ENCODE data around the gene UBE2E2.

Gene UBE2E2

GRCh38 chr3:23283625-23284024 lies 80.5 kb downstream of the UBE2E2 start:
- TF ChIP-seq CTCF (IDR thresholded peaks at IDR 0.05; ENCODE audit: insufficient read depth, missing control alignments) = no peak
- FAIRE-seq (no peak), DNase-seq (ENCODE audit: insufficient read length, low spot score) (no peak)

GRCh38 chr3:23288286-23288685 lies 85.2 kb downstream of the UBE2E2 start:
- FAIRE-seq (no peak), DNase-seq (ENCODE audit: insufficient read length, low spot score) (no peak)
- TF ChIP-seq CTCF (IDR thresholded peaks at IDR 0.05; ENCODE audit: insufficient read depth, missing control alignments) = no peak

GRCh38 chr3:23288715-23289114 lies 85.6 kb downstream of the UBE2E2 start:
- DNase-seq (ENCODE audit: insufficient read length, low spot score) (no peak), FAIRE-seq (no peak)
- no peak for TF ChIP-seq CTCF (IDR thresholded peaks at IDR 0.05; ENCODE audit: insufficient read depth, missing control alignments)

- no peak for DNase-seq (ENCODE audit: insufficient read length, low spot score)
- FAIRE-seq = no peak
- TF ChIP-seq CTCF (IDR thresholded peaks at IDR 0.05; ENCODE audit: insufficient read depth, missing control alignments) = no peak
Measured at GRCh38 chr3:23292432-23292831, 89.3 kb downstream of the UBE2E2 start.

GRCh38 chr3:23294770-23295387 lies 91.8 kb downstream of the UBE2E2 start:
- no peak for FAIRE-seq
- no peak for DNase-seq (ENCODE audit: insufficient read length, low spot score)
- no peak for TF ChIP-seq CTCF (IDR thresholded peaks at IDR 0.05; ENCODE audit: insufficient read depth, missing control alignments)

GRCh38 chr3:23301819-23302218 lies 98.7 kb downstream of the UBE2E2 start:
- DNase-seq (ENCODE audit: insufficient read length, low spot score) = no peak
- TF ChIP-seq CTCF (IDR thresholded peaks at IDR 0.05; ENCODE audit: insufficient read depth, missing control alignments) = no peak
- FAIRE-seq = no peak

GRCh38 chr3:23302271-23302670 lies 99.1 kb downstream of the UBE2E2 start:
- TF ChIP-seq CTCF (IDR thresholded peaks at IDR 0.05; ENCODE audit: insufficient read depth, missing control alignments) = no peak
- FAIRE-seq (no peak), DNase-seq (ENCODE audit: insufficient read length, low spot score) (no peak)

Data from D721Med (cell line).